ENCODE results near the gene SIGLECL1.

The SIGLECL1 gene

GRCh38 chr19:51294977-51295375 is 44.1 kb downstream of the SIGLECL1 start:
- in situ Hi-C loops (cut with MboI; ENCODE audit: low sequenced_read_pairs): no loop called here

DNA sequence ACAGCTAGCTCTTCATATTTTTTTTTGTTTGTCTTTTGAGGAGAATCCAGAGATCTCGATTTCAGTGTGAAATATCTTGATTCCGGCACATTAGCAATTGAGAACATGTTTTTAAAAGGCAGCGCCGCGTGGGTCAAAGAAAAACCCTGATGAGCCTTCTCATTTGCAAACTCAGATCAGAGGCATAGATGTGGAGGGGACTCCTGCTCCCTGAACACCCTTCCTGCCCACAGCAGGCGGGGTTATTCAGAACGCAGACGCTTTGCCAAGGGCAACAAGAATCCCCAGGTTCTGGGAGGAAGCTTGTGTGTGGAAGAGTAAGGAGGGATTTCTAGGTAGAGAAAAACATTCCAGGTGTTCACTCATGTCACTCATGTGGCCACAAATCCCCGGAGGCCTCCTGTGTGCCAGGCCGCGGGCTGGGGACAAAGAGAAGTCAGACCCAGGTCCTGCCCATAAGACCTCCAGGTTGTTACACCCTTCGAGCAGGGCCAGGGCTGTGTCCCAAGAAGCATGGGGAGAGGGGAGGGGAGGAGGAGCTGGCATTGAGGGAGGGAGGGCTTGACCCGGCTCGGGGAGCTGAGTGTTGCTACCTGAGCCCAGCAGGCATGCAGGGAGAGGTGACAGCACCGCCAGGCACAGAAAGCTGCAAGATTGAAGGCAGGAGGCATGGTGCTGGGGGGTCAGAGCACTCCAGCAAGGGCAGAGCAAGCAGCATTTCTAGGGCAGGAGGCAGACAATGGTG is 44.7 kb downstream of the SIGLECL1 start:
- in situ Hi-C loops (cut with MboI; ENCODE audit: low sequenced_read_pairs): no loop called here

- in situ Hi-C loops (cut with MboI; ENCODE audit: low sequenced_read_pairs): no loop called here
Observed at GRCh38 chr19:51296336-51297093, 45.6 kb downstream of the SIGLECL1 start.

GRCh38 chr19:51297406-51297805 is 46.5 kb downstream of the SIGLECL1 start:
- in situ Hi-C loops (cut with MboI; ENCODE audit: low sequenced_read_pairs): no loop called here

DNA sequence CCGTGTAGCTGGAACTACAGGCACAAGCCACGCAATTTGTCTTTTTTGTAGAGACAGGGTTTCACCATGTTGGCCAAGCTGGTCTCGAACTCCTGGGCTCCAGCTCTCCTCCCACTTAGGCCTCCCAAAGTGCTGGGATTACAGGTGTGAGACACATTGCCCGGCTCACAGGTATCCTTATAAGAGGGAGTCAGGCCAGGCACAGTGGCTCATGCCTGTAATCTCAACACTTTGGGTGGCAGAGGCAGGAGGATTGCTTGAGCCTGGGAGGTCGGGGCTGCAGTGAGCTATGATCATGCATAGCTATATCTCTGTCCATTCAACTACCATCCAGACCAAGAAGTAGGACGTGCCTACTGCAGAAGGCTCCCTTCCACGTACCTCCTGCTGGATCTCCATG is 50.4 kb downstream of the SIGLECL1 start:
- in situ Hi-C loops (cut with MboI; ENCODE audit: low sequenced_read_pairs): no loop called here

- in situ Hi-C loops (cut with MboI; ENCODE audit: low sequenced_read_pairs): no loop called here
Observed at GRCh38 chr19:51305479-51305878, 54.6 kb downstream of the SIGLECL1 start.

DNA sequence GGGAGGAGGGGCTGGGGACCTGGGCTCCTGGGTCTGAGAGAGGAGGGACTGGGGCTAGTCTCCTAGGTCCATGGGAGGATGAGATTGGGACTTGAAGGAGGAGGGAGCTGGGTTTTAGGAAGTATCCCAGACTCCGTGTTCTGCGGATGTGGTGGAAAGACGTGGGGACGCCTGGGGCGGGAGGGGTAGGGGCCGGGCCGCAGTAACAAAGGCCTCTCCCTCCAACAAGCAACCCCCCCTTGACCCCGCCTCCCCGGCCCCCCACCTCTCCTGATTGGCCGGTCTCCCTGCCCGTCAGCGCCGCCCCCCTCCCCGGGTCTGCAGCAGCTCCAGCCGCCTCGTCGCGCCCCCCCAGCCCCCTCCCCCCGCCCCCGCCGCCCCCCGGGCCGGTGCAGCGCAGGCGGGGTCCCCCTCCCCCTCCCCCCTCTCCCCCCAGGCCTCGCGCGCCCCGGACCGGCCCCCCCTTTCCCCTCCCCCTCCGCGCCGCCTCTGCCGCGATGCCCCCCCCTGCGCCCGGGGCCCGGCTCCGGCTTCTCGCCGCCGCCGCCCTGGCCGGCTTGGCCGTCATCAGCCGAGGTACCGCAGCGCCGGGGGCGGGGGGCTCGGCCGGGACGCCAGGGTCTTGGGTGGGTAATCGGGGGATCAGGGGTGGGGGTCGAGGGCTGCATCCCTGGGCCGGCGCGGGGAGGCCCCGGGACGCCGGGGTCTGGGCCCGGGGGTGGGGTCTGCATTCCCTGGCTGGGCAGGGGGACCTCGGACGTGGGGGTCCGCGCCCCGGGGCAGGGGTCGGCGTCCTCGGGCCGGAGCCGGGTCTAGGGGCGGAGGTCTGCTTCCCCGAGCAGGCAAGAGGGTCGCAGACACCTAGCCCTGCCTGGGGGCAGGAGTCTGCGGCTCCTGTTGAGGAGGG is 60.7 kb downstream of the SIGLECL1 start, which contains the start of gene IGLON5:
TSS of gene IGLON5 (plus strand) at position 294 of the 907 bp plus-strand sequence. CDS start at position 498, 204 bp downstream.
- in situ Hi-C loops (cut with MboI; ENCODE audit: low sequenced_read_pairs): no loop called here

DNA sequence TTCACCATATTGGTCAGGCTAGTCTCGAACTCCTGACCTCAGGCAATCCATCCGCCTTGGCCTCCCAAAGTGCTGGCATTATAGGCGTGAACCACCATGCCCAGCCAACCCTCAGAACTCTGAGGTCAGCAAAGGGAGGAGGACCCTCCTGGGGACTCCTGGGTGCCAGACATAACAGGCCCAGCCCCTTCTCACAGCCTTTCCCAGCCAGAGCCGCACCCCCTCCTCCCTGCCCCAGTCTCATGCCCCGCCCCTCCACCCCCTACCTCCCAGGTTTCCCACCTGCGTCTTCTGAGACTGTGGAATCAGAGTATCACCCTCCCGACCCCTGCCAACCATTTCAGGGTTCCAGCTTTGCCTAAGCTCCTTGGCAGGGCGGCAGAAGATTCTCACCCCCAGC is 65.8 kb downstream of the SIGLECL1 start:
- in situ Hi-C loops (cut with MboI; ENCODE audit: low sequenced_read_pairs): no loop called here

GRCh38 chr19:51317376-51317775 is 66.5 kb downstream of the SIGLECL1 start:
- in situ Hi-C loops (cut with MboI; ENCODE audit: low sequenced_read_pairs): no loop called here

DNA sequence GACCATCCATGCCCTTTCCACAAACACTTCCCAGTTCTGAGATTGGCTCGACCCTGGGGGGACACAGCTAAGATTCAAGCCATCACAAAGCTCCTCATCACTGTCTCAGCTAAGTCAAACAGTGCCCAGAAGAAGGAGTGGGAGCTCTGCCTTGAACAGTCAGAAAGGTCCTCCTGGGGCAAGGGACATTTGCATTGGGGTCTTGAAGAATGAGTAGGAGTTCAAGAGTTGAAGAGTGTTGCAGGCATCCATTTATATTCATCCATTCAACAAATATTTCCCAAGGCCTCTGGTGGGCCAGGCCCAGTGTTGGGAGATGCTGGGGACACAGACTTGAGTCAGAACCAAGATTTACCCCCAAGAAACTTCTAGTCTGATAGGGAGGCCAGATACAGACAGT is 67.1 kb downstream of the SIGLECL1 start:
- in situ Hi-C loops (cut with MboI; ENCODE audit: low sequenced_read_pairs): no loop called here

All from HL-60/S4 treated with phorbol 12-myristate 13-acetate at 8.2 ng/mL for 4 days and 3 days (cell line).